H9 (cell line): ENCODE measurements around the gene VAV2. TPM values are rescaled to one million over a fixed set of nuclear protein-coding genes. Genes with fewer than 3 reads are reported as not detected.

ENCODE experiments used
- DNase-seq: peaks from one replicate; pipeline ENCODE4 v3.0.0-alpha.2; 2017
- H2AFZ ChIP-seq: one replicate; pipeline ENCODE4 v1.6.1; 2013; ENCODE audit warnings: mild to moderate bottlenecking, low read length, control low read depth, moderate library complexity
- H2AK5ac ChIP-seq: 2 replicates; pipeline ENCODE4 v1.6.1; 2013; ENCODE audit warnings: low read length, control low read depth, mixed read lengths; ENCODE audit not compliant: insufficient read length
- H2BK120ac ChIP-seq: one replicate; pipeline ENCODE4 v1.6.1; 2013; ENCODE audit warnings: low read depth, mild to moderate bottlenecking, low read length, control low read depth, inconsistent platforms; ENCODE audit not compliant: poor library complexity, severe bottlenecking
- H2BK12ac ChIP-seq: 2 replicates; pipeline ENCODE4 v1.6.1; 2013; ENCODE audit warnings: low read length, control low read depth, mixed read lengths, low read depth; ENCODE audit not compliant: insufficient read length
- H2BK15ac ChIP-seq: 2 replicates; pipeline ENCODE4 v1.6.1; 2013; ENCODE audit warnings: low read depth, low read length, control low read depth
- H2BK20ac ChIP-seq: one replicate; pipeline ENCODE4 v1.6.1; 2013; ENCODE audit warnings: low read depth, mild to moderate bottlenecking, low read length, control low read depth, inconsistent platforms; ENCODE audit not compliant: poor library complexity, severe bottlenecking
- H2BK5ac ChIP-seq: 2 replicates; pipeline ENCODE4 v1.6.1; 2013; ENCODE audit warnings: low read length, control low read depth, mixed read lengths; ENCODE audit not compliant: insufficient read length
- H3K14ac ChIP-seq: 2 replicates; pipeline ENCODE4 v1.6.1; 2013; ENCODE audit warnings: low read length, control low read depth; ENCODE audit not compliant: insufficient read depth
- H3K18ac ChIP-seq: 2 replicates; pipeline ENCODE4 v1.6.1; 2013; ENCODE audit warnings: low read depth, mild to moderate bottlenecking, mixed read lengths, low read length, control low read depth; ENCODE audit not compliant: insufficient read length
- H3K23ac ChIP-seq: 2 replicates; pipeline ENCODE4 v1.6.1; 2013; ENCODE audit warnings: low read length, control low read depth, mixed read lengths, low read depth; ENCODE audit not compliant: insufficient read length
- H3K23me2 ChIP-seq: 2 replicates; pipeline ENCODE4 v1.6.1; 2013; ENCODE audit warnings: low read depth, mild to moderate bottlenecking, mixed read lengths, low read length, control low read depth; ENCODE audit not compliant: insufficient read length, poor library complexity, severe bottlenecking
- H3K27ac ChIP-seq: 2 replicates; pipeline ENCODE4 v1.5.1; 2013; ENCODE audit warnings: low read length, control low read depth, mixed read lengths, low read depth; ENCODE audit not compliant: insufficient read length
- H3K27me3 ChIP-seq: 2 replicates; pipeline ENCODE4 v1.6.1; 2013; ENCODE audit warnings: low read length, control low read depth, inconsistent platforms; ENCODE audit not compliant: insufficient read depth
- H3K4ac ChIP-seq: 2 replicates; pipeline ENCODE4 v1.6.1; 2013; ENCODE audit warnings: low read depth, mild to moderate bottlenecking, control low read depth, inconsistent platforms, low read length, moderate library complexity
- H3K4me1 ChIP-seq: 2 replicates; pipeline ENCODE4 v1.6.1; 2013; ENCODE audit warnings: low read length, control low read depth, inconsistent platforms; ENCODE audit not compliant: insufficient read depth
- H3K4me2 ChIP-seq: 2 replicates; pipeline ENCODE4 v1.6.1; 2013; ENCODE audit warnings: low read length, control low read depth, mixed read lengths; ENCODE audit not compliant: insufficient read length, insufficient read depth
- H3K56ac ChIP-seq: 2 replicates; pipeline ENCODE4 v1.6.1; 2013; ENCODE audit warnings: low read depth, mild to moderate bottlenecking, mixed read lengths, low read length, control low read depth; ENCODE audit not compliant: insufficient read length
- H3K79me1 ChIP-seq: 2 replicates; pipeline ENCODE4 v1.6.1; 2013; ENCODE audit warnings: low read depth, mild to moderate bottlenecking, moderate library complexity, low read length, control low read depth, inconsistent platforms; ENCODE audit not compliant: insufficient read depth, poor library complexity, severe bottlenecking
- H3K79me2 ChIP-seq: 2 replicates; pipeline ENCODE4 v1.6.1; 2013; ENCODE audit warnings: low read length, control low read depth, inconsistent platforms; ENCODE audit not compliant: insufficient read depth
- H3K9ac ChIP-seq: 2 replicates; pipeline ENCODE4 v1.6.1; 2013; ENCODE audit warnings: low read length, control low read depth, mixed read lengths; ENCODE audit not compliant: insufficient read length; ENCODE audit errors: extremely low read depth
- H3K9me3 ChIP-seq: one replicate; pipeline ENCODE4 v1.6.1; 2013; ENCODE audit warnings: low read depth, low read length, inconsistent platforms; ENCODE audit not compliant: control insufficient read depth
- H3T11ph ChIP-seq: one replicate; pipeline ENCODE4 v1.6.1; 2013; ENCODE audit warnings: mild to moderate bottlenecking, low read length, control low read depth, inconsistent platforms
- H4K20me1 ChIP-seq: one replicate; pipeline ENCODE4 v1.6.1; 2013; ENCODE audit not compliant: control insufficient read depth, insufficient read length, insufficient read depth
- H4K5ac ChIP-seq: 2 replicates; pipeline ENCODE4 v1.6.1; 2013; ENCODE audit warnings: low read depth, mild to moderate bottlenecking, mixed read lengths, low read length, control low read depth; ENCODE audit not compliant: insufficient read length
- H4K8ac ChIP-seq: replicated peaks from 2 replicates; pipeline ENCODE4 v1.6.1; 2013; ENCODE audit warnings: low read length, control low read depth, mixed read lengths, low read depth; ENCODE audit not compliant: insufficient read length
- H4K91ac ChIP-seq: 2 replicates; pipeline ENCODE4 v1.6.1; 2013; ENCODE audit warnings: low read depth, mild to moderate bottlenecking, moderate library complexity, mixed read lengths, low read length, control low read depth; ENCODE audit not compliant: insufficient read length
- H3K27ac Mint-ChIP-seq, 3 experiments: 2 replicates in 2 of 3; 3 replicates in 1 of 3; pipeline ENCODE4 v1.8.0; 2020 to 2021; ENCODE audit warnings: mixed read lengths in 3 of 3, mild to moderate bottlenecking in 1 of 3, moderate library complexity in 1 of 3
- H3K27me3 Mint-ChIP-seq: 2 replicates; pipeline ENCODE4 v1.8.0; 2021; ENCODE audit warnings: low read depth, mild to moderate bottlenecking, moderate library complexity, mixed read lengths
- H3K36me3 Mint-ChIP-seq, 3 experiments: 2 replicates in 2 of 3; 3 replicates in 1 of 3; pipeline ENCODE4 v1.8.0; 2020 to 2021; ENCODE audit warnings: low read depth in 3 of 3, mixed read lengths in 3 of 3; ENCODE audit not compliant: insufficient read depth in 1 of 3
- H3K4me1 Mint-ChIP-seq, 2 experiments: 2 replicates each; pipeline ENCODE4 v1.8.0; 2020; ENCODE audit warnings: mixed read lengths in 2 of 2
- H3K4me3 Mint-ChIP-seq, 2 experiments: 2 replicates in 1 of 2; 3 replicates in 1 of 2; pipeline ENCODE4 v1.8.0; 2020 to 2021; ENCODE audit warnings: mild to moderate bottlenecking in 2 of 2, mixed read lengths in 2 of 2, moderate library complexity in 1 of 2
- H3K9me3 Mint-ChIP-seq, 2 experiments: 2 replicates in 1 of 2; 3 replicates in 1 of 2; pipeline ENCODE4 v1.8.0; 2020; ENCODE audit warnings: mild to moderate bottlenecking in 2 of 2, mixed read lengths in 2 of 2, moderate library complexity in 1 of 2
- CTCF ChIP-seq: fragments of 200-600 bp; sonication (generic); conservative IDR thresholded peaks from 3 replicates; pipeline ENCODE4 v1.8.0; 2021; ENCODE audit warnings: antibody characterized with exemption, mild to moderate bottlenecking
- WGBS: extraction: QIAGEN DNeasy Blood & Tissue Kit; methylation state at CpG from one replicate; pipeline ENCODE4 v1.1.7; 2013; ENCODE audit warnings: missing lambda C conversion rate, low lambda C conversion rate, mixed read lengths; ENCODE audit not compliant: insufficient read length; ENCODE audit errors: extremely low coverage; 5-methylcytosine and 5-hydroxymethylcytosine counted together
- total RNA-seq: library from RNA; stranded (reverse); gene quantifications from 2 replicates; pipeline ENCODE4 v1.2.1, GENCODE V29; 2021

Gene VAV2
- total RNA-seq, 1 experiment from 2014 or later: 58.7 TPM

- Mint-ChIP-seq H3K36me3 (peaks cover 2 to 8% (median 8%) of the 10 kb centered on the region in 3 experiments; a peak in 5 of 7 replicates), H3K27me3 (peaks cover 1% of the 10 kb centered on the region), H3K9me3 (no peaks in the 10 kb centered on the region; a peak in 2 of 5 replicates), H3K4me3 (no peak overlapping the region), H3K27ac (no peak overlapping the region), H3K4me1 (peaks cover 44 to 55% of the 10 kb centered on the region in 2 experiments)
- no peak overlapping the region for H2AFZ ChIP-seq
- DNase-seq: no peak
- no peak overlapping the region for H3K27ac ChIP-seq
- H2AK5ac ChIP-seq: no peak overlapping the region
- H3K18ac ChIP-seq: no peak overlapping the region
- H3K23me2 ChIP-seq: no peaks in the 10 kb centered on the region
- H3K27me3 ChIP-seq: no peaks in the 10 kb centered on the region
- H3K4me2 ChIP-seq: no peak overlapping the region
- 0 out of 2 replicates have a peak, but pooled peaks cover 2% of the 10 kb centered on the region for H3K79me2 ChIP-seq
- no peak overlapping the region for H2BK15ac ChIP-seq
- no peak overlapping the region for H4K5ac ChIP-seq
- H4K8ac ChIP-seq: no peak overlapping the region
- H2BK5ac ChIP-seq: no peak overlapping the region
- H2BK12ac ChIP-seq: no peak overlapping the region
- H3K79me1 ChIP-seq: no peaks in the 10 kb centered on the region
- H4K20me1 ChIP-seq: no peaks in the 10 kb centered on the region
- H2BK120ac ChIP-seq: no peak overlapping the region
- H3K23ac ChIP-seq: no peak overlapping the region
- no peak overlapping the region for H3K9ac ChIP-seq
- no peak overlapping the region for H3K14ac ChIP-seq
- H3T11ph ChIP-seq: no peak overlapping the region
- no peaks in the 10 kb centered on the region for H3K9me3 ChIP-seq
- TF ChIP-seq CTCF: no peak
- no peak overlapping the region for H4K91ac ChIP-seq
- WGBS: 100% methylated on average over 4 of the region's 7 CpGs
- H3K56ac ChIP-seq: no peak overlapping the region
- no peak overlapping the region for H2BK20ac ChIP-seq
- H3K4ac ChIP-seq: no peak overlapping the region
- no peaks in the 10 kb centered on the region; the same call in 1 of the 2 replicates for H3K4me1 ChIP-seq
These were observed 100.4 kb downstream of the VAV2 start for GRCh38 chr9:133891741-133892140.
